HL-60 (cell line): ENCODE data around the gene PLD2.

Experiments
- DNase-seq, 2 experiments: peaks; one replicate each; pipeline ENCODE4 v3.0.0-alpha.2; 2010 to 2020; ENCODE audit warnings: low read depth in 1 of 2, low spot score in 1 of 2
- H3K27ac ChIP-seq: fragments of 250-450 bp; sonication (Bioruptor Pico); replicated peaks from 2 replicates; pipeline ENCODE4 v1.5.1; 2020; ENCODE audit warnings: mild to moderate bottlenecking, moderate library complexity
- H3K27me3 ChIP-seq: fragments of 250-450 bp; sonication (Bioruptor Pico); 2 replicates; pipeline ENCODE4 v1.5.1; 2021; ENCODE audit warnings: mild to moderate bottlenecking, moderate library complexity; ENCODE audit not compliant: insufficient read depth, poor library complexity, severe bottlenecking
- H3K4me3 ChIP-seq: replicated peaks from 2 replicates; pipeline ENCODE4 v1.5.1; 2011; ENCODE audit warnings: mild to moderate bottlenecking, control low read depth, low read length; ENCODE audit not compliant: insufficient read depth
- CTCF ChIP-seq: IDR thresholded peaks from one replicate; pipeline ENCODE4 v1.5.1; 2011; ENCODE audit warnings: low read length, control low read depth, inconsistent platforms; ENCODE audit not compliant: insufficient read depth
- GABPA ChIP-seq: IDR thresholded peaks from 2 replicates; pipeline ENCODE4 v1.6.1; 2012; ENCODE audit warnings: low read depth
- POLR2AphosphoS5 ChIP-seq: IDR thresholded peaks from 2 replicates; pipeline ENCODE4 v1.6.1; 2012; ENCODE audit warnings: low read depth
- REST ChIP-seq: IDR thresholded peaks from 2 replicates; pipeline ENCODE4 v1.6.1; 2012; ENCODE audit warnings: low read depth; ENCODE audit not compliant: insufficient replicate concordance
- SPI1 ChIP-seq: IDR thresholded peaks from 2 replicates; pipeline ENCODE4 v1.6.1; 2012; ENCODE audit warnings: low read depth, mild to moderate bottlenecking, borderline replicate concordance

Gene PLD2

GRCh38 chr17:4808378-4808767, 1.4 kb downstream of the PLD2 start:
- Histone ChIP-seq H3K27ac (no peak overlapping the region), H3K27me3 (peaks cover 8% of the 10 kb centered on the region), H3K4me3 (no peak overlapping the region)
- no peak for DNase-seq
- no peak for TF ChIP-seq CTCF
- no peak for TF ChIP-seq SPI1
- TF ChIP-seq GABPA = no peak
- no peak for TF ChIP-seq REST
- TF ChIP-seq POLR2AphosphoS5 = no peak

DNA sequence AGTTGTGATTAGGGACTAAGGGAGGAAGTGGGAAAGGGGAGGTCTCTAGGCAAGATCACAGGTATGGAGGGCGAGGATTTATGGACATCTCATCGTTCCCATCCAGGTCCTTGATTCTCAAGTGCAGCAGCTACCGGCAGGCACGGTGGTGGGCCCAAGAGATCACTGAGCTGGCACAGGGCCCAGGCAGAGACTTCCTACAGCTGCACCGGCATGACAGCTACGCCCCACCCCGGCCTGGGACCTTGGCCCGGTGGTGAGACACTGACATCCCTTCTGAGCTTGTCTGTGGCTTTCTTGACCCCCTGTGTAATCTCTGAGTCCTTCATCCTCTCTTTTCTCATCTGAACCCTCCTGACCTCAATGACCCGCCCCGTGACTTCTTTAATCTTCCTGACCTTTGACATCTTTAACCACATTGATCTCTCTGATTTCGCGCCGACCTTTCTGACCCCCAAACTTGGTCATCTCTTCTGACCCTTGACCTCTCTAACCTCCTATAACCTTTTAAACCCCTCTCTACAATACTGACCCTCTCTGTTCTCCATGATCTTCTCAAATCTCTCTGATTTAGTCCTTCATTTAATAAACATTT, 3.8 kb downstream of the PLD2 start:
- peaks cover 8% of the 10 kb centered on the region for H3K27me3 ChIP-seq
- H3K4me3 ChIP-seq = no peak overlapping the region
- DNase-seq = no peak
- H3K27ac ChIP-seq = no peak overlapping the region
- TF ChIP-seq GABPA (no peak), SPI1 (no peak), POLR2AphosphoS5 (no peak), REST (no peak), CTCF (no peak)

DNA sequence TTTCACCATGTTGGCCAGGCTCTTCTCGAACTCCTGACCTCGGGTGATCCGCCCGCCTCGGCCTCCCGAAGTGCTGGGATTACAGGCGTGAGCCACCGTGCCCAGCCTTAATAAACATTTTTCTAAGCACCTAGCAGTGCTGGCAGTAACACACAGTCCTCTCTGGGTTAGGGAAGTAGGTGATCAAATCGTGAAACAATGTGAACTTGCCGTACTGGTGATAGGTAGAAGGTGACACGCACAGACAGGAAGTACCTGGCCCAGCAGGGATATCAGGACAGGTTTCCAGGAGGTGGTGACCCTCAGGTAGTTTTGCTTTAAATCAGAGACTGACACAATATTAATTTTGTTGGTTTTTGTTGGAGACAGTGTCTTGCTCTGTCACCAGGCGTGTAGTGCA, 4.5 kb downstream of the PLD2 start:
- Histone ChIP-seq H3K27ac (no peak overlapping the region), H3K4me3 (no peak overlapping the region), H3K27me3 (peaks cover 3% of the 10 kb centered on the region)
- TF ChIP-seq POLR2AphosphoS5 = no peak
- no peak for TF ChIP-seq SPI1
- no peak for DNase-seq

GRCh38 chr17:4812690-4813089, 5.7 kb downstream of the PLD2 start:
- no peak for DNase-seq
- Histone ChIP-seq H3K27ac (no peak overlapping the region), H3K4me3 (no peak overlapping the region), H3K27me3 (peaks cover 2% of the 10 kb centered on the region)
- no peak for TF ChIP-seq GABPA
- TF ChIP-seq REST = no peak
- no peak for TF ChIP-seq POLR2AphosphoS5
- no peak for TF ChIP-seq CTCF
- TF ChIP-seq SPI1 = no peak
